GM19328 (cell line): ENCODE measurements around the gene HCN2.

Experiments
- ATAC-seq: cut with Tn5 transposase; IDR thresholded peaks from one replicate; pipeline ENCODE4 v1.9.1; 2021; ENCODE audit warnings: mild to moderate bottlenecking, moderate library complexity; ENCODE audit not compliant: unreplicated experiment

Gene HCN2

GRCh38 chr19:589693-590395 is at the start of gene HCN2:
Gene HCN2, plus strand, starts transcription at chr19:589881. Its CDS starts 65 bp downstream, at chr19:589946.
- no peak for ATAC-seq

- no peak for ATAC-seq
Measured at GRCh38 chr19:540867-541637, 48.6 kb upstream of the HCN2 start.

- ATAC-seq = no peak
Measured at GRCh38 chr19:541699-542098, 48.0 kb upstream of the HCN2 start.

GRCh38 chr19:542173-542866 is 47.4 kb upstream of the HCN2 start:
- ATAC-seq = no peak

- no peak for ATAC-seq
Measured at GRCh38 chr19:543910-544608, 45.6 kb upstream of the HCN2 start, which contains the start of gene GZMM. Gene GZMM, plus strand, starts transcription at chr19:544053. Its CDS starts 19 bp downstream, at chr19:544072.

GRCh38 chr19:547117-547516 is 42.6 kb upstream of the HCN2 start:
- ATAC-seq = no peak

- ATAC-seq = no peak
Measured at GRCh38 chr19:547836-548720, 41.6 kb upstream of the HCN2 start.

- no peak for ATAC-seq
Measured at GRCh38 chr19:548886-549830, 40.5 kb upstream of the HCN2 start.

GRCh38 chr19:554817-555216 is 34.9 kb upstream of the HCN2 start:
- no peak for ATAC-seq

- no peak for ATAC-seq
Measured at GRCh38 chr19:555474-555808, 34.2 kb upstream of the HCN2 start.

- no peak for ATAC-seq
Measured at GRCh38 chr19:556611-557382, 32.9 kb upstream of the HCN2 start.

- ATAC-seq = no peak
Measured at GRCh38 chr19:558770-559439, 30.8 kb upstream of the HCN2 start.

GRCh38 chr19:560121-560520 is 29.6 kb upstream of the HCN2 start:
- ATAC-seq = no peak

- ATAC-seq = no peak
Measured at GRCh38 chr19:566403-566802, 23.3 kb upstream of the HCN2 start.

GRCh38 chr19:566844-567243 is 22.8 kb upstream of the HCN2 start:
- no peak for ATAC-seq

- ATAC-seq = no peak
Measured at GRCh38 chr19:567296-567900, 22.3 kb upstream of the HCN2 start.

GRCh38 chr19:570251-570686 is 19.4 kb upstream of the HCN2 start:
- ATAC-seq = no peak
